Mammary epithelial cell (primary cell): ENCODE measurements around the gene CENPW.

ENCODE experiments used
- CTCF ChIP-seq, 2 donors: IDR thresholded peaks in 1 of 2; conservative IDR thresholded peaks in 1 of 2; 2 replicates each; pipeline ENCODE4 v1.5.1; 2011 to 2012; ENCODE audit warnings: inconsistent platforms in 2 of 2, low read length in 2 of 2, mild to moderate bottlenecking in 2 of 2, control low read depth in 1 of 2, low read depth in 1 of 2; ENCODE audit not compliant: insufficient read depth in 1 of 2; ENCODE audit errors: extremely low read depth in 1 of 2
- EZH2 ChIP-seq: IDR thresholded peaks from 2 replicates; pipeline ENCODE4 v1.6.1; 2012; ENCODE audit warnings: low read length, inconsistent platforms, borderline replicate concordance

GRCh38 chr6:126376682-126377081 lies 36.8 kb downstream of the CENPW start:
- TF ChIP-seq CTCF (conservative IDR thresholded peaks at IDR 0.05 in 1 of 2, IDR thresholded peaks at IDR 0.05 in 1 of 2; ENCODE audit: extremely low read depth in 1 of 2, insufficient read depth in 1 of 2, low read depth in 1 of 2, low read length in 2 of 2) (no peak), EZH2 (no peak)
